ENCODE data around the gene TPM1. TPM values are rescaled to one million over a fixed set of nuclear protein-coding genes. Genes with fewer than 3 reads are reported as not detected.

TPM1 gene
- total and polyA plus RNA-seq, 7 experiments from 2014 or later, result 6.0 to 24.7 (median 12.9) TPM

DNA sequence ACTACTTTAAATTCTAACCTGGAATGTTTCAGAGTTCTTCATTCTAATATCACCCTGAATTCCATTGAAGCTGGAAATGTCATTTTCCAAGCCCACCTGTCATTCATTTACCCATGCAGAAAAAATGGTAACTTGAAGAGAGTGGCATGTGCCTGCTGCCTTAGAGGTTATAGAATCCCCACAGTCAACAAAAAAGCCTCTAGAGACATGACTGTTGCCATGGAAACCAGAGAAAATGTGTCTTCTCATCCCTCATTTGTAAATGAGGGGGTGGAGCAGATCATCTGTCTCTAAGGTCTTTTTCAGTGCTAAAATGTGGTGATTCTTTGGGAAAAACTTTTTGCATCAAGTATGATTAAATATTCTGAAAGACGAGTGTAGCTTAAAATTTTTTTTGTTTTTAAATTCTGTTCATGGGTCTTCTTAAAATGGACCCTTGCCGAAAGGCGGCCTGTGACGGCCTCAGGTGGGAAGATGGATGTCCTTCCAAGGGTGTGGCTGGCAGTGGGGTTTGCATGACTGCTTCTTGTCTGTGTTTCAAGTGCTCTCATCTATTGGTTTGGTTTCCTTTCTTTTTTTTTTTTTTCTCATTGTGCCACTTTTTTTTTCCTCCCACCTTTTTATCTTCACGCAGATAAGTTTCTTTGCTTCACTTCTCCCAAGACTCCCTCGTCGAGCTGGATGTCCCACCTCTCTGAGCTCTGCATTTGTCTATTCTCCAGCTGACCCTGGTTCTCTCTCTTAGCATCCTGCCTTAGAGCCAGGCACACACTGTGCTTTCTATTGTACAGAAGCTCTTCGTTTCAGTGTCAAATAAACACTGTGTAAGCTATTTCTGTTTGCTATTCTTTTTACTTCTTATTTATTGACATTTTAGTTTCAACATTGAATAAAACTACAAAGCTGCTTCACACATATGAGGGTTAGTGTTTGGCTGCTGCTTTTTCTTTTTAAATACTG lies 23.0 kb downstream of the TPM1 start:
- no peak overlapping the region for H3K4me3 ChIP-seq (ENCODE audit: low read length)
- H3K36me3 ChIP-seq (ENCODE audit: control insufficient read depth in 2 of 3, insufficient read depth in 3 of 3, low read length in 3 of 3), result peaks cover 4 to 27% (median 6%) of the 10 kb centered on the region in 3 experiments
- H3K9me3 Mint-ChIP-seq, result no peaks in the 10 kb centered on the region
- H3K27ac ChIP-seq (ENCODE audit: low read depth, low read length), result no peak overlapping the region
- ChIA-PET POLR2A (no interaction called here), CTCF (no interaction called here)
- DNase-seq (no peak), ATAC-seq (no peak)
- no peaks in the 10 kb centered on the region for H3K4me1 ChIP-seq (ENCODE audit: control insufficient read depth in 2 of 2, insufficient read depth in 2 of 2, low read length in 2 of 2)
- H3K9me3 ChIP-seq (ENCODE audit: control insufficient read depth in 2 of 3, low read length in 3 of 3), result no peaks in the 10 kb centered on the region
- H3K4me3 Mint-ChIP-seq, result no peak overlapping the region
- H3K27me3 Mint-ChIP-seq, result peaks cover 0 to under 1% (median 0%) of the 10 kb centered on the region in 5 donors
- H3K4me1 Mint-ChIP-seq, result peaks cover 0 to 7% (median 0%) of the 10 kb centered on the region in 7 donors
- peak overlapping the region in 1 of 9 donors; percentile 29 for H3K27ac Mint-ChIP-seq
- no peaks in the 10 kb centered on the region for H3K27me3 ChIP-seq (ENCODE audit: control insufficient read depth in 2 of 2, insufficient read depth in 2 of 2, low read length in 2 of 2)
- peaks cover 0 to 59% (median 34%) of the 10 kb centered on the region in 5 donors for H3K36me3 Mint-ChIP-seq
- intact Hi-C loops (cut with micrococcal nuclease), result no loop called here

DNA sequence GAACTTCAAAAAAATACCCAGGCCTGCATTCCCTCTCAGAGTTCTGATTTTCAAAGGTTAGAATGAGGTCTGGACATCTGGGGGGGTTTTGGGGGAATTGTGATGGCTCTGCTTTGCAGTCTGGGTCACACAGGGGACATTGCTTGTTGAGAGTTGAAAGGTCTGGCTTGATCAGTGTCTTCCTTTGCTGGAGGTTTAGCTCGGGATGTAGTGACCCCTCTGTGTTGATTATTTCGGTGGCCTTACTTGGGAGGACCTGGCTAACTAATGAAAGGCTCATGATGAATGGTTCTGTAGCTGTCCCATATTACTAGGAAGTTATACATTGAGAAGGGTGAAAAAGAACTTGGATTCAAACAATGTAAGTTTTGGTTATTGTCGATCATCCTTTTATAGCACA lies 23.7 kb downstream of the TPM1 start:
- Histone ChIP-seq H3K36me3 (ENCODE audit: control insufficient read depth in 2 of 3, insufficient read depth in 3 of 3, low read length in 3 of 3) (peaks cover 2 to 19% (median 6%) of the 10 kb centered on the region in 3 experiments), H3K4me3 (ENCODE audit: low read length) (no peak overlapping the region), H3K4me1 (ENCODE audit: control insufficient read depth in 2 of 2, insufficient read depth in 2 of 2, low read length in 2 of 2) (no peaks in the 10 kb centered on the region), H3K9me3 (ENCODE audit: control insufficient read depth in 2 of 3, low read length in 3 of 3) (no peaks in the 10 kb centered on the region), H3K27ac (ENCODE audit: low read depth, low read length) (no peak overlapping the region), H3K27me3 (ENCODE audit: control insufficient read depth in 2 of 2, insufficient read depth in 2 of 2, low read length in 2 of 2) (no peaks in the 10 kb centered on the region)
- Mint-ChIP-seq H3K27me3 (peaks cover 0 to 2% (median 0%) of the 10 kb centered on the region in 5 donors), H3K9me3 (no peaks in the 10 kb centered on the region), H3K36me3 (peaks cover 0 to 58% (median 33%) of the 10 kb centered on the region in 5 donors), H3K27ac (no peak overlapping the region), H3K4me3 (no peak overlapping the region), H3K4me1 (peaks cover 0 to 7% (median 0%) of the 10 kb centered on the region in 7 donors)
- ChIA-PET CTCF (no interaction called here), POLR2A (no interaction called here)
- intact Hi-C loops (cut with micrococcal nuclease), result no loop called here
- ATAC-seq (no peak), DNase-seq (no peak)

DNA sequence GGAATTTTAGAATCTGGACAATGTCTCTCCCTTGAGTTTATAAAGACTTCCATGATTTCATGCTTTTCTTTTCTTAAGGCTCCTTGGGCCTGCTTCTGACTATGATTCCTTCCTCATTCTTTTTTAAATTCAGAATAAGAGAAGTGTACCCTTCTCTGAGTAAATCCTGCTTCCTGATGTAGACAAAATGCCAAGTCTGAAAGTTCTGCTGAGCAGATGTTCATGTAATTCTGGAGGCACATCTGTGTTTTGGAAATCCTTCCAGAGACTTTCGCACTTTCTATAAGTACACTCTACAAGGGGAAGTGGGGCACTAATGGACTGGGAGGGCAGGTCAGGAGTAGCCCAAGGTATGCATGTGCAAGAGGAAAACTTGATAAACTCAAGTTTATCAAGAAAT lies 24.8 kb downstream of the TPM1 start:
- ChIA-PET POLR2A (no interaction called here), CTCF (interaction anchor here (0.9 kb wide), 1 partner anchor 20 kb away, joined by 3 read pairs; no protein-coding TSS in a partner anchor)
- H3K27me3 Mint-ChIP-seq, result peaks cover 0 to 2% (median 0%) of the 10 kb centered on the region in 5 donors
- no peak overlapping the region for H3K4me3 ChIP-seq (ENCODE audit: low read length)
- no peak overlapping the region for H3K4me3 Mint-ChIP-seq
- peaks cover 0 to 7% (median 0%) of the 10 kb centered on the region in 7 donors for H3K4me1 Mint-ChIP-seq
- no peaks in the 10 kb centered on the region for H3K9me3 ChIP-seq (ENCODE audit: control insufficient read depth in 2 of 3, low read length in 3 of 3)
- intact Hi-C loops (cut with micrococcal nuclease), result no loop called here
- peaks cover 0 to 9% (median 3%) of the 10 kb centered on the region in 3 experiments for H3K36me3 ChIP-seq (ENCODE audit: control insufficient read depth in 2 of 3, insufficient read depth in 3 of 3, low read length in 3 of 3)
- H3K27me3 ChIP-seq (ENCODE audit: control insufficient read depth in 2 of 2, insufficient read depth in 2 of 2, low read length in 2 of 2), result no peaks in the 10 kb centered on the region
- no peaks in the 10 kb centered on the region for H3K4me1 ChIP-seq (ENCODE audit: control insufficient read depth in 2 of 2, insufficient read depth in 2 of 2, low read length in 2 of 2)
- H3K27ac Mint-ChIP-seq, result no peak overlapping the region
- peaks cover 0 to 53% (median 29%) of the 10 kb centered on the region in 5 donors for H3K36me3 Mint-ChIP-seq
- no peak for ATAC-seq
- DNase-seq, result no peak
- no peak overlapping the region for H3K27ac ChIP-seq (ENCODE audit: low read depth, low read length)
- no peaks in the 10 kb centered on the region for H3K9me3 Mint-ChIP-seq

DNA sequence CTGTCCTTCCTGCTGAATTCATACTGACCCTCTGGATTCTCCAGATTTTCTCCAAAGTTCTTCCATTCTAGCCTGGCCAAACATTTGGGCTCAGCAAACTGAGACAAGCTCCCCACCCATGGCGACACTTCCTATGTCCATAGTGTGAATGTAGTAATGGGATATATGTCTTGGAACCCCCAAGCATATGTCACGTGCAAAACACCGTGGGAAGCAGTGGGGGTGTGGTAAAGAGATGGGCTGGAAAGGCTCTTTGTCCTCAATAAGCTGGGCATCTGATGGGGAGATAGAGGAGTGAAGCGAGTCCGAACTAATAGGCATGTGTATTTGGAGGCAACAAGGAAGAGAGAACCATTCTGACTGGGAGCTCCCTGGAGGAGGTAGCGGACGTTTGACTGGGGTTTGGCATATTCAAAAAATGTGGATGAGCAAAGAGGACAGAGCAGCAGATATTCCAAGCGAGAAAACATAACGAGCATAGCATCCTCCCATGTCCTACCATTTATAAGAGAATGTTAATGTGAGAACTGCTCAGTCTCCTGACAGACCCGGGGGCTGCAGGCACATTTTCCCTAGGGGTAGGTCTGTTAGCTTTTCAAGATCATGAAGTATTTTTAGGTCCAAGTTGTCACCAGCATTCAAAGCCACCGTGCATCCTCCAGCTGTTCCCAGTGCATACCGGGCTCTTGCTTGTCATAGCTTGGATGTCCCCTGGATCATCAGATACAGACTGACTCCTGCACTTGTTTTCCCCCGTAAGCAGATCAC lies 25.6 kb downstream of the TPM1 start:
- DNase-seq (no peak), ATAC-seq (no peak)
- ChIA-PET CTCF (no interaction called here), POLR2A (no interaction called here)
- Histone ChIP-seq H3K27me3 (ENCODE audit: control insufficient read depth in 2 of 2, insufficient read depth in 2 of 2, low read length in 2 of 2) (no peaks in the 10 kb centered on the region), H3K27ac (ENCODE audit: low read depth, low read length) (no peak overlapping the region), H3K36me3 (ENCODE audit: control insufficient read depth in 2 of 3, insufficient read depth in 3 of 3, low read length in 3 of 3) (peaks cover 0 to 5% (median 0%) of the 10 kb centered on the region in 3 experiments), H3K4me1 (ENCODE audit: control insufficient read depth in 2 of 2, insufficient read depth in 2 of 2, low read length in 2 of 2) (no peaks in the 10 kb centered on the region), H3K4me3 (ENCODE audit: low read length) (no peak overlapping the region), H3K9me3 (ENCODE audit: control insufficient read depth in 2 of 3, low read length in 3 of 3) (no peaks in the 10 kb centered on the region)
- intact Hi-C loops (cut with micrococcal nuclease), result no loop called here
- Mint-ChIP-seq H3K4me1 (peaks cover 0 to 7% (median 0%) of the 10 kb centered on the region in 7 donors), H3K27ac (peak overlapping the region in 1 of 9 donors; percentile 4), H3K36me3 (peaks cover 0 to 49% (median 24%) of the 10 kb centered on the region in 5 donors), H3K9me3 (no peaks in the 10 kb centered on the region), H3K27me3 (peaks cover 0 to 2% (median 0%) of the 10 kb centered on the region in 5 donors), H3K4me3 (no peak overlapping the region)

DNA sequence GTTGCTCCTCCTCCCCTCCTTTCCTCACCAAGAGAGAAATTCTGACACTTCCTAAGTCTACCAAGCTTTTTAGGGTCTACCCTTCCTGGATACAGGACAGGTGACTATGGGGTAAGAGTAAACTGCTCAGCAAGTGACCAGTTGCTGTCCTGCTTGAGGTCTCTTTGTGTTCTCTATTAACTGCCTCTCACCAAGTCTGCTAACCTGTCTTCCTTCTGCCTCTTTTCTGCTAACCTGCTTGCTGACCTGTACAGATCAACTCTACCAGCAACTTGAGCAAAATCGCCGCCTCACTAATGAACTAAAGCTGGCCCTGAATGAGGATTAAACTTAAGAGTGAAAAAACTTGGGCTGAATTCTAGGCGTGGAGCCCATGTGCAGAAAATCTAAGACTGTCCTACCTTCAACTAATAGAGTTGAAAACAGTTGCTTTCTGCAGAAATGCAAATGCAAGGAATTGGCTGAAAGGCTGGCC lies 27.1 kb downstream of the TPM1 start:
- H3K9me3 ChIP-seq (ENCODE audit: control insufficient read depth in 2 of 3, low read length in 3 of 3), result no peaks in the 10 kb centered on the region
- CTCF ChIA-PET, result no interaction called here
- ATAC-seq, result no peak
- no peak overlapping the region for H3K4me3 ChIP-seq (ENCODE audit: low read length)
- no peak overlapping the region for H3K27ac ChIP-seq (ENCODE audit: low read depth, low read length)
- Mint-ChIP-seq H3K27me3 (peaks cover 0 to 2% (median 0%) of the 10 kb centered on the region in 5 donors), H3K27ac (peak overlapping the region in 1 of 9 donors; percentile 42), H3K4me1 (peaks cover 0 to 5% (median 0%) of the 10 kb centered on the region in 7 donors), H3K36me3 (peaks cover 0 to 42% (median 18%) of the 10 kb centered on the region in 5 donors), H3K9me3 (no peaks in the 10 kb centered on the region), H3K4me3 (no peak overlapping the region)
- POLR2A ChIA-PET, result no interaction called here
- intact Hi-C loops (cut with micrococcal nuclease), result no loop called here
- no peaks in the 10 kb centered on the region for H3K4me1 ChIP-seq (ENCODE audit: control insufficient read depth in 2 of 2, insufficient read depth in 2 of 2, low read length in 2 of 2)
- H3K27me3 ChIP-seq (ENCODE audit: control insufficient read depth in 2 of 2, insufficient read depth in 2 of 2, low read length in 2 of 2), result no peaks in the 10 kb centered on the region
- no peaks in the 10 kb centered on the region for H3K36me3 ChIP-seq (ENCODE audit: control insufficient read depth in 2 of 3, insufficient read depth in 3 of 3, low read length in 3 of 3)
- DNase-seq, result no peak

DNA sequence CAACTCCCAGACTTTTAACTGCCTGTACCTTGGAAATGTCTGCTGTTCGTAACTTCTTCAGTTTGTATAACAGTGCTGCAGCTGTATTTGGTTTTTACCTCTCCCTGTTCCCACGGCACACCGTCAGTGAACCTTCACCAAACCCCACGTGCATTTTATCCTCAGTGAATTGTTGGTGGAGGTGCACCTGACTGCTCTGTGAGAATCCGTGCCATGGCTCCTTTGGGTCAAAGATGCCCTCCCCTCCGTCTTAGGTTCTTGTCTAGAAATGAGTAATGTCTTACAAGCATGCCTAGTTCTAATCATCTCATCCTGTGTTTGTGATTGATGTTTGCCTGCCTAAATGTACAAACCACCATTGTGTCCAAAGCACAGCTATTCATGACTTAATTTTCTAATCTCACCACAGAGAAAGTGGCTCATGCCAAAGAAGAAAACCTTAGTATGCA lies 28.2 kb downstream of the TPM1 start:
- H3K4me3 ChIP-seq (ENCODE audit: low read length), result no peak overlapping the region
- intact Hi-C loops (cut with micrococcal nuclease), result no loop called here
- H3K27me3 ChIP-seq (ENCODE audit: control insufficient read depth in 2 of 2, insufficient read depth in 2 of 2, low read length in 2 of 2), result no peaks in the 10 kb centered on the region
- no peaks in the 10 kb centered on the region for H3K9me3 Mint-ChIP-seq
- CTCF ChIA-PET, result no interaction called here
- H3K27me3 Mint-ChIP-seq, result peaks cover 0 to 2% (median 0%) of the 10 kb centered on the region in 5 donors
- peaks cover 0 to 5% (median 0%) of the 10 kb centered on the region in 7 donors for H3K4me1 Mint-ChIP-seq
- no peak overlapping the region for H3K27ac ChIP-seq (ENCODE audit: low read depth, low read length)
- no peak overlapping the region for H3K4me3 Mint-ChIP-seq
- no peak for ATAC-seq
- no peaks in the 10 kb centered on the region for H3K36me3 ChIP-seq (ENCODE audit: control insufficient read depth in 2 of 3, insufficient read depth in 3 of 3, low read length in 3 of 3)
- POLR2A ChIA-PET, result no interaction called here
- H3K27ac Mint-ChIP-seq, result no peak overlapping the region
- no peak for DNase-seq
- no peaks in the 10 kb centered on the region for H3K9me3 ChIP-seq (ENCODE audit: control insufficient read depth in 2 of 3, low read length in 3 of 3)
- H3K36me3 Mint-ChIP-seq, result peaks cover 0 to 40% (median 15%) of the 10 kb centered on the region in 5 donors
- H3K4me1 ChIP-seq (ENCODE audit: control insufficient read depth in 2 of 2, insufficient read depth in 2 of 2, low read length in 2 of 2), result no peaks in the 10 kb centered on the region

Measured in naive thymus-derived CD4-positive, alpha-beta T cell (primary cell).